PC-9 (cell line): Measurements from ENCODE around the gene RHOB.

Source experiments
- CTCF ChIP-seq: fragments of 200-600 bp; sonication (generic); conservative IDR thresholded peaks from 2 replicates; pipeline ENCODE4 v1.6.1; 2017; ENCODE audit warnings: mixed run types, antibody characterized with exemption, mild to moderate bottlenecking, moderate library complexity
- EZH2 ChIP-seq: fragments of 200-600 bp; sonication (generic); IDR thresholded peaks from 2 replicates; pipeline ENCODE4 v1.8.0; 2017; ENCODE audit warnings: antibody characterized with exemption, low read depth

DNA sequence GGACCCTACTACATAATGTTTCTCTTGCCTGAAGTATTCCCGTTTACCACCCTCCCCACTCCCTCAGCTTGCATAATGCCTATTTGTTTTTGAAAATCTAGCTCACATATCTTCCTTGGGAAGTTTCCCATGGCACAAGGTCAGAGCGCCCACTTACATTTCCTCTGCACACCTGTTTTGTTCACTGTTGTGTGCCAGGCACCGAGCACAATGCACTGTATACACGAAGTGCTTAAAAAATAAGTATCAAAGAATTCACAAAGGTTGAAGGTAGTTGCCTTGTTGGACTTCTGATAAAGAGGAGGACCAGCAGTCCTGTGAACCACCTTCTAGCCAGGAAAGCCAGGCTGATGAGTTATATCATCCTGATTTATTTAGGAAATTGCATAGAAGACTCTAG is 16.8 kb upstream of the RHOB start:
- TF ChIP-seq EZH2 (no peak), CTCF (no peak)
